Endothelial cell of umbilical vein (primary cell): ENCODE results near the gene LMTK2. TPM values are rescaled to one million over a fixed set of nuclear protein-coding genes. Genes with fewer than 3 reads are reported as not detected.

Experiments used
- BruUV-seq: library from RNA; stranded (reverse); fragments of 400-500 nt; replicated peaks from 2 replicates; lab custom pipeline; 2021; lab: Mats Ljungman, UMichigan
- CTCF ChIA-PET: fragments of 300-600, 350-600 bp; sonication (Branson Sonifier 250); formaldehyde crosslinking; loops from one replicate; lab custom pipeline; 2021; ENCODE audit warnings: antibody characterized with exemption, inconsistent platforms; lab: Charles Lee
- POLR2A ChIA-PET: fragments of 300-600, 350-600 bp; sonication (Branson Sonifier 250); formaldehyde crosslinking; loops from one replicate; lab custom pipeline; 2021; ENCODE audit warnings: antibody characterized with exemption, inconsistent platforms; lab: Charles Lee
- DNase-seq: peaks from one replicate; pipeline ENCODE4 v3.0.0-alpha.2; 2011; ENCODE audit warnings: low read depth, low spot score
- FAIRE-seq: peaks from 2 replicates; lab custom pipeline; 2011; peaks lifted over from hg19 to GRCh38; lab: Jason Lieb, UNC
- H2AFZ ChIP-seq: 2 replicates; pipeline ENCODE4 v1.6.0; 2012; ENCODE audit warnings: low read depth, low read length, control low read depth, inconsistent platforms
- H3K27ac ChIP-seq: 2 replicates; pipeline ENCODE4 v1.5.1; 2011; ENCODE audit warnings: low read depth, mild to moderate bottlenecking, control low read depth, low read length, moderate library complexity; ENCODE audit not compliant: insufficient read depth
- H3K27me3 ChIP-seq, 2 experiments: 2 replicates each; pipeline versions ENCODE4 v1.6.0 to v1.6.1; 2011; ENCODE audit warnings: low read length in 2 of 2, mixed read lengths in 1 of 2; ENCODE audit not compliant: control insufficient read depth in 2 of 2, insufficient read depth in 2 of 2
- H3K36me3 ChIP-seq, 2 experiments: 2 replicates in 1 of 2; 3 replicates in 1 of 2; pipeline ENCODE4 v1.5.1; 2011; ENCODE audit warnings: low read length in 2 of 2, mild to moderate bottlenecking in 1 of 2, moderate library complexity in 1 of 2; ENCODE audit not compliant: control insufficient read depth in 2 of 2, insufficient read depth in 2 of 2; ENCODE audit errors: extremely low read depth in 1 of 2
- H3K4me1 ChIP-seq: 3 replicates; pipeline ENCODE4 v1.5.1; 2011; ENCODE audit warnings: mild to moderate bottlenecking, low read length; ENCODE audit not compliant: control insufficient read depth, insufficient read depth; ENCODE audit errors: extremely low read depth
- H3K4me2 ChIP-seq: 2 replicates; pipeline ENCODE4 v1.6.1; 2011; ENCODE audit warnings: low read length, control low read depth, mixed read lengths; ENCODE audit not compliant: insufficient read depth
- H3K4me3 ChIP-seq, 3 experiments: fragments of 200-600 bp in 1 of 3; sonication (generic), shearing (Covaris generic) in 1 of 3; replicated peaks in 1 of 3; 2 replicates each; pipeline ENCODE4 v1.5.1; 2011 to 2016; ENCODE audit warnings: control low read depth in 3 of 3, low read length in 3 of 3, mild to moderate bottlenecking in 2 of 3, inconsistent platforms in 1 of 3, low read depth in 1 of 3, moderate library complexity in 1 of 3; ENCODE audit not compliant: insufficient read depth in 1 of 3
- H3K79me2 ChIP-seq: 2 replicates; pipeline ENCODE4 v1.6.0; 2012; ENCODE audit warnings: low read length, inconsistent platforms; ENCODE audit not compliant: control insufficient read depth, insufficient read depth
- H3K9ac ChIP-seq: replicated peaks from 2 replicates; pipeline ENCODE3; 2011; ENCODE audit warnings: low read length, control low read depth; ENCODE audit not compliant: insufficient read depth; ENCODE audit errors: extremely low read depth
- H3K9me1 ChIP-seq: replicated peaks from 3 replicates; pipeline ENCODE4 v1.6.0; 2011; ENCODE audit warnings: mild to moderate bottlenecking, low read length; ENCODE audit not compliant: control insufficient read depth, insufficient read depth; ENCODE audit errors: extremely low read depth
- H3K9me3 ChIP-seq: replicated peaks from 2 replicates; pipeline ENCODE4 v1.5.1; 2012; ENCODE audit warnings: low read length, inconsistent platforms; ENCODE audit not compliant: control insufficient read depth, insufficient read depth
- H4K20me1 ChIP-seq: replicated peaks from 2 replicates; pipeline ENCODE3; 2011; ENCODE audit warnings: mild to moderate bottlenecking, low read length; ENCODE audit not compliant: control insufficient read depth, insufficient read depth; ENCODE audit errors: extremely low read depth
- EZH2 ChIP-seq: IDR thresholded peaks from 2 replicates; pipeline ENCODE4 v1.6.1; 2012; ENCODE audit warnings: borderline replicate concordance, low read depth, mild to moderate bottlenecking, moderate library complexity, low read length, inconsistent platforms; ENCODE audit not compliant: severe bottlenecking
- FOS ChIP-seq: IDR thresholded peaks from 2 replicates; pipeline ENCODE4 v1.6.1; 2011; ENCODE audit warnings: mild to moderate bottlenecking, low read length, moderate library complexity, borderline replicate concordance; ENCODE audit not compliant: insufficient read depth
- GATA2 ChIP-seq: IDR thresholded peaks from 2 replicates; pipeline ENCODE4 v1.7.0; 2011; ENCODE audit warnings: low read depth, mild to moderate bottlenecking, moderate library complexity, mixed read lengths, low read length; ENCODE audit not compliant: insufficient read length, insufficient read depth
- JUN ChIP-seq: IDR thresholded peaks from 2 replicates; pipeline ENCODE4 v1.6.1; 2011; ENCODE audit warnings: borderline replicate concordance, low read depth; ENCODE audit not compliant: insufficient read length, insufficient read depth
- MYC ChIP-seq: IDR thresholded peaks from one replicate; pipeline ENCODE4 v1.6.1; 2011; ENCODE audit warnings: mild to moderate bottlenecking, low read depth, low read length
- POLR2A ChIP-seq: IDR thresholded peaks from 2 replicates; pipeline ENCODE4 v1.6.1; 2012; ENCODE audit warnings: low read depth, mild to moderate bottlenecking, control low read depth, low read length
- POLR2AphosphoS5 ChIP-seq: IDR thresholded peaks from 2 replicates; pipeline ENCODE4 v1.6.1; 2012; ENCODE audit warnings: low read depth, mild to moderate bottlenecking, control low read depth, low read length, moderate library complexity; ENCODE audit not compliant: insufficient read depth
- dilution Hi-C: fragments of 300-500 bp; cut with MboI; formaldehyde crosslinking; loops from one replicate; pipeline ENCODE4 v1.15.0; 2019; ENCODE audit warnings: low sequenced_read_pairs; ENCODE audit not compliant: extremely low pct_ligation_motif_present
- intact Hi-C: fragments of 100-400 bp; cut with micrococcal nuclease; formaldehyde crosslinking; loops from one replicate; pipeline ENCODE4 v1.10.0; 2022
- polyA plus RNA-seq, 4 experiments: library from polyadenylated mRNA; depleted of rRNA in 3 of 4; stranded (reverse) in 3 of 4; unstranded in 1 of 4; fragments of >200 nt; gene quantifications; 2 replicates each; pipeline versions ENCODE4 v1.2.1 to v1.2.3, GENCODE V29; 2011 to 2012; ENCODE audit warnings: missing spikeins in 1 of 4
- total RNA-seq: library from RNA; stranded (reverse); gene quantifications from 2 replicates; pipeline ENCODE4 v1.2.3, GENCODE V29; 2021
- TF ChIP-seq, protein P1 (sequence below): IDR thresholded peaks from 2 replicates; pipeline ENCODE4 v1.6.1; 2011; ENCODE audit not compliant: insufficient read depth, insufficient read length
- TF ChIP-seq, protein P2 (sequence below), 2 donors: IDR thresholded peaks; 1 replicate in 1 of 2; 2 replicates in 1 of 2; pipeline ENCODE4 v1.5.1; 2011; ENCODE audit warnings: low read length in 2 of 2, mild to moderate bottlenecking in 2 of 2, moderate library complexity in 2 of 2, control low read depth in 1 of 2, inconsistent platforms in 1 of 2, low read depth in 1 of 2; ENCODE audit not compliant: insufficient read depth in 1 of 2; ENCODE audit errors: extremely low read depth in 1 of 2

Gene LMTK2
- total and polyA plus RNA-seq, 2 donors (not counting 3 experiments of a cell fraction or from before 2014, with no cell fraction given), result 5.9 to 13.8 TPM

DNA sequence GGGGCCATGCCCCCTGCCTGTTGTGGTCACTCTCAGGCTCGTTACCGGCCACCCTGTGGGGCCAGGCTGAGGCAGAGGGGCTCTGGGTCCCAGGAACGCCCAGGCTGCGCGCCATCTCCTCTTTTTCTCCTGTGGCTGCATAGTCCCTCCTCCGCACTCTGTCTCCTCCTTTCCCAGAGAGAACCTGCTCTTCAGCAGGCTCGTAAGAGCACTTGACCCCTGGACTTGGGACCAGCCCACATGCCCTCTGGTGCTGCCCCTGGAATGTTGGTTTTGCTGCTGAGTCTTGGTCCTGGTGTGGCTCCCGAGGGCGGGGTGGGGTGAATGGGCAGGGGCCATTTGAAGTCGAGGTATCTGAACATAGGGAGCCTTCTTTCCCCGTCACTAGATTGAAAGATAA is 98.0 kb downstream of the LMTK2 start:
- Histone ChIP-seq H2AFZ (no peak overlapping the region), H3K79me2 (no peaks in the 10 kb centered on the region), H3K27ac (no peak overlapping the region), H3K27me3 (no peaks in the 10 kb centered on the region), H3K4me1 (no peaks in the 10 kb centered on the region), H3K4me2 (no peak overlapping the region), H4K20me1 (no peaks in the 10 kb centered on the region), H3K9me1 (no peaks in the 10 kb centered on the region), H3K36me3 (peaks cover 0 to 12% of the 10 kb centered on the region in 2 experiments), H3K9ac (no peak overlapping the region), H3K4me3 (no peak overlapping the region), H3K9me3 (no peaks in the 10 kb centered on the region)
- ChIA-PET POLR2A (no interaction called here), CTCF (no interaction called here)
- intact Hi-C loops (no loop called here), dilution Hi-C loops (no loop called here)
- DNase-seq (no peak), FAIRE-seq (no peak)
- TF ChIP-seq FOS (no peak), MYC (no peak), POLR2AphosphoS5 (no peak), JUN (no peak), POLR2A (no peak), GATA2 (no peak)
- TF ChIP-seq, protein P1, sequence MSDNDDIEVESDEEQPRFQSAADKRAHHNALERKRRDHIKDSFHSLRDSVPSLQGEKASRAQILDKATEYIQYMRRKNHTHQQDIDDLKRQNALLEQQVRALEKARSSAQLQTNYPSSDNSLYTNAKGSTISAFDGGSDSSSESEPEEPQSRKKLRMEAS, result no peak
- BruUV-seq, result no TSS peak

DNA sequence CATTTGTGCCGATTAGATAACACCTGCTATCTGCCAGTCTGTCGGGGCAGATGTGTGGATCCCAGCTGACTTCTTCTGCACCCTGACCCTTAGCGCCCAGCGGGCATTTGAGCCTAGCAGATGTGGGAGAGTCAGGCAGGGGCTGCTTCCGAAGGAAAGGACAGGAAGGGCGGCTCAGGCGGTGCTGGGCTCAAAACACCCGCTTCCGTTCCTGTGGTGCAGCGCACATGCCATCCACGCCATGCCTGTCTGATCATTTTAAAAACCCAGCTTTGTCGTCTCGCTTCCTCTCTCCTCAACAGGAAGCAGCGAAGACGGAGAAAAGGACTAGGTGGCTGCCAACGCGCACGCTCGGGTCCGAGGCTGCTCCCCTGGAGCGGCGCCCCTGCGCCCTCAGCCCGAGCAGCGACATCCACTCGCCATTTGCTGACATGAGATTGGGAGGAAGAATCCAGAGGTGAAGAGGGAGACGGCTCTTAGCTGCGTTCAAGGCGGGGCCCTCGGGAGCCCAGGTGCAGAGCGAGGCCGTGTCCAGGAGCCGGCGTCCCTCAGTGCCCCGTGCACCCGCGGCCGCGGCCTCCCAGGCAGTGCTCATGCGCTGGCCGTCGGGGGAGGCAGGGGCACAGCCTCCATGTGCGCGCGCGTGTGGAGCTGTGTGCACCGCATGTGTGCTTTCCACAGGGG is 98.6 kb downstream of the LMTK2 start:
- no peaks in the 10 kb centered on the region for H3K9me1 ChIP-seq
- no peaks in the 10 kb centered on the region for H3K27me3 ChIP-seq
- peaks cover 0 to 12% of the 10 kb centered on the region in 2 experiments for H3K36me3 ChIP-seq
- FAIRE-seq (no peak), DNase-seq (no peak)
- H3K79me2 ChIP-seq, result no peaks in the 10 kb centered on the region
- H2AFZ ChIP-seq, result no peak overlapping the region
- H3K4me1 ChIP-seq, result no peaks in the 10 kb centered on the region
- no TSS peak for BruUV-seq
- no peak overlapping the region for H3K4me3 ChIP-seq
- H3K4me2 ChIP-seq, result no peak overlapping the region
- TF ChIP-seq, protein P1, result no peak
- TF ChIP-seq POLR2AphosphoS5 (no peak), GATA2 (no peak), EZH2 (no peak), MYC (no peak), POLR2A (no peak), JUN (no peak), FOS (no peak)
- TF ChIP-seq, protein P2, sequence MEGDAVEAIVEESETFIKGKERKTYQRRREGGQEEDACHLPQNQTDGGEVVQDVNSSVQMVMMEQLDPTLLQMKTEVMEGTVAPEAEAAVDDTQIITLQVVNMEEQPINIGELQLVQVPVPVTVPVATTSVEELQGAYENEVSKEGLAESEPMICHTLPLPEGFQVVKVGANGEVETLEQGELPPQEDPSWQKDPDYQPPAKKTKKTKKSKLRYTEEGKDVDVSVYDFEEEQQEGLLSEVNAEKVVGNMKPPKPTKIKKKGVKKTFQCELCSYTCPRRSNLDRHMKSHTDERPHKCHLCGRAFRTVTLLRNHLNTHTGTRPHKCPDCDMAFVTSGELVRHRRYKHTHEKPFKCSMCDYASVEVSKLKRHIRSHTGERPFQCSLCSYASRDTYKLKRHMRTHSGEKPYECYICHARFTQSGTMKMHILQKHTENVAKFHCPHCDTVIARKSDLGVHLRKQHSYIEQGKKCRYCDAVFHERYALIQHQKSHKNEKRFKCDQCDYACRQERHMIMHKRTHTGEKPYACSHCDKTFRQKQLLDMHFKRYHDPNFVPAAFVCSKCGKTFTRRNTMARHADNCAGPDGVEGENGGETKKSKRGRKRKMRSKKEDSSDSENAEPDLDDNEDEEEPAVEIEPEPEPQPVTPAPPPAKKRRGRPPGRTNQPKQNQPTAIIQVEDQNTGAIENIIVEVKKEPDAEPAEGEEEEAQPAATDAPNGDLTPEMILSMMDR (IDR thresholded peaks at IDR 0.05; ENCODE audit: extremely low read depth in 1 of 2, insufficient read depth in 1 of 2, low read depth in 1 of 2, low read length in 2 of 2), result no peak
- no peaks in the 10 kb centered on the region for H3K9me3 ChIP-seq
- no peak overlapping the region for H3K27ac ChIP-seq
- CTCF ChIA-PET, result no interaction called here
- H4K20me1 ChIP-seq, result no peaks in the 10 kb centered on the region
- intact Hi-C loops (no loop called here), dilution Hi-C loops (no loop called here)
- no peak overlapping the region for H3K9ac ChIP-seq
- POLR2A ChIA-PET, result no interaction called here
